WTC11 (cell line): ENCODE data around the gene PLCH2. TPM values are rescaled to one million over a fixed set of nuclear protein-coding genes. Genes with fewer than 3 reads are reported as not detected.

Source experiments
- ATAC-seq: fragments of 200-7000 bp; cut with Tn5 transposase; 2 replicates; pipeline ENCODE4 v1.10.0; 2021; ENCODE audit warnings: mild to moderate bottlenecking, moderate library complexity
- CTCF ChIA-PET: fragments of 300-600 bp; sonication (Branson Sonifier 250); formaldehyde crosslinking; loops from one replicate; lab custom pipeline; 2021; ENCODE audit warnings: antibody characterized with exemption; lab: Charles Lee
- POLR2A ChIA-PET: fragments of 350-600 bp; sonication (Branson Sonifier 250); formaldehyde crosslinking; loops from one replicate; lab custom pipeline; 2021; ENCODE audit warnings: antibody characterized with exemption; lab: Charles Lee
- DNase-seq: peaks from one replicate; pipeline ENCODE4 v3.0.0; 2021; ENCODE audit warnings: low spot score
- H3K27ac Mint-ChIP-seq: 2 replicates; pipeline ENCODE4 v1.8.0; 2021; ENCODE audit warnings: mixed read lengths
- H3K27me3 Mint-ChIP-seq: 2 replicates; pipeline ENCODE4 v1.8.0; 2021; ENCODE audit warnings: low read depth, mild to moderate bottlenecking, moderate library complexity, mixed read lengths
- H3K36me3 Mint-ChIP-seq: 2 replicates; pipeline ENCODE4 v1.8.0; 2021; ENCODE audit warnings: mixed read lengths
- H3K4me1 Mint-ChIP-seq: 2 replicates; pipeline ENCODE4 v1.8.0; 2022; ENCODE audit warnings: mixed read lengths
- H3K4me3 Mint-ChIP-seq: 2 replicates; pipeline ENCODE4 v1.8.0; 2021; ENCODE audit warnings: mild to moderate bottlenecking, moderate library complexity, mixed read lengths
- H3K9me3 Mint-ChIP-seq: 2 replicates; pipeline ENCODE4 v1.8.0; 2021; ENCODE audit warnings: mixed read lengths
- ARID4B ChIP-seq: sonication (generic); formaldehyde crosslinking; IDR thresholded peaks from 2 replicates; pipeline ENCODE4 v1.8.0; 2023; ENCODE audit warnings: missing genetic modification reagents, mild to moderate bottlenecking, borderline replicate concordance
- ATF6 ChIP-seq: sonication (generic); formaldehyde crosslinking; IDR thresholded peaks from 2 replicates; pipeline ENCODE4 v1.8.1; 2023; ENCODE audit warnings: mild to moderate bottlenecking, missing genetic modification reagents
- CBFB ChIP-seq: sonication (generic); formaldehyde crosslinking; IDR thresholded peaks from 2 replicates; pipeline ENCODE4 v1.8.1; 2022; ENCODE audit warnings: mild to moderate bottlenecking, low read depth, missing genetic modification reagents
- CTCF ChIP-seq: fragments of 200-600 bp; IDR thresholded peaks from 2 replicates; pipeline ENCODE4 v1.8.0; 2022; ENCODE audit warnings: antibody characterized with exemption
- GRHL2 ChIP-seq: fragments of 250-450 bp; sonication (Bioruptor Pico); IDR thresholded peaks from 2 replicates; pipeline ENCODE4 v1.8.0; 2022; ENCODE audit warnings: mild to moderate bottlenecking, moderate library complexity; ENCODE audit not compliant: insufficient replicate concordance, severe bottlenecking
- GTF2I ChIP-seq: fragments of 250-450 bp; sonication (Bioruptor Pico); conservative IDR thresholded peaks from 2 replicates; pipeline ENCODE4 v1.4.0; 2021; ENCODE audit warnings: mild to moderate bottlenecking
- MLX ChIP-seq: sonication (generic); formaldehyde crosslinking; IDR thresholded peaks from 2 replicates; pipeline ENCODE4 v1.8.1; 2023; ENCODE audit warnings: mild to moderate bottlenecking, missing genetic modification reagents, moderate library complexity
- NFYB ChIP-seq: sonication (generic); formaldehyde crosslinking; conservative IDR thresholded peaks from 2 replicates; pipeline ENCODE4 v1.8.0; 2022; ENCODE audit warnings: low read depth, missing genetic modification reagents
- NR2C2 ChIP-seq: sonication (generic); formaldehyde crosslinking; IDR thresholded peaks from 2 replicates; pipeline ENCODE4 v1.8.0; 2022; ENCODE audit warnings: mild to moderate bottlenecking, missing genetic modification reagents
- NR3C1 ChIP-seq: sonication (generic); formaldehyde crosslinking; conservative IDR thresholded peaks from 2 replicates; pipeline ENCODE4 v1.8.1; 2023; ENCODE audit warnings: low read depth, mild to moderate bottlenecking, missing genetic modification reagents
- PRDM15 ChIP-seq: sonication (generic); formaldehyde crosslinking; IDR thresholded peaks from 2 replicates; pipeline ENCODE4 v1.8.0; 2022; ENCODE audit warnings: missing genetic modification reagents
- PRRX2 ChIP-seq: fragments of 250-450 bp; sonication (Bioruptor Pico); IDR thresholded peaks from 2 replicates; pipeline ENCODE4 v1.8.0; 2021; ENCODE audit warnings: mild to moderate bottlenecking
- SOX15 ChIP-seq: fragments of 250-450 bp; sonication (Bioruptor Pico); IDR thresholded peaks from 2 replicates; pipeline ENCODE4 v1.9.0; 2021; ENCODE audit warnings: mild to moderate bottlenecking
- TEAD4 ChIP-seq: sonication (generic); formaldehyde crosslinking; IDR thresholded peaks from 2 replicates; pipeline ENCODE4 v1.8.0; 2022; ENCODE audit warnings: mild to moderate bottlenecking, missing genetic modification reagents
- ZNF121 ChIP-seq: sonication (generic); formaldehyde crosslinking; IDR thresholded peaks from 2 replicates; pipeline ENCODE4 v1.8.0; 2023; ENCODE audit warnings: missing genetic modification reagents
- ZNF232 ChIP-seq: sonication (generic); formaldehyde crosslinking; IDR thresholded peaks from 2 replicates; pipeline ENCODE4 v1.8.0; 2022; ENCODE audit warnings: mild to moderate bottlenecking, missing genetic modification reagents
- ZNF281 ChIP-seq: sonication (generic); formaldehyde crosslinking; IDR thresholded peaks from 2 replicates; pipeline ENCODE4 v1.8.0; 2023; ENCODE audit warnings: mild to moderate bottlenecking, missing genetic modification reagents
- ZNF425 ChIP-seq: fragments of 250-450 bp; sonication (Bioruptor Pico); conservative IDR thresholded peaks from 2 replicates; pipeline ENCODE4 v1.9.0; 2021; ENCODE audit warnings: mild to moderate bottlenecking
- total RNA-seq: library from RNA; stranded (reverse); gene quantifications from 3 replicates; pipeline ENCODE4 v1.2.3, GENCODE V29; 2021

The PLCH2 gene
- total RNA-seq, 1 experiment from 2014 or later = 0.17 TPM

- TF ChIP-seq ARID4B (CRISPR knock-in tag) (0 out of 2 replicates have a peak, but pooled peaks have one; percentile 35), MLX (CRISPR knock-in tag) (no peak), NR2C2 (CRISPR knock-in tag) (no peak), PRDM15 (CRISPR knock-in tag) (0 out of 2 replicates have a peak, but pooled peaks have one; percentile 30), GRHL2 (no peak), TEAD4 (CRISPR knock-in tag) (no peak), CTCF (no peak), GTF2I (CRISPR knock-in tag) (no peak)
Observed at GRCh38 chr1:2468041-2468472, 8.0 kb upstream of the PLCH2 start (continued).

- no peak overlapping the region for H3K27ac Mint-ChIP-seq
- ATAC-seq (no peak), DNase-seq (no peak)
- no peak overlapping the region for H3K4me3 Mint-ChIP-seq
- H3K27me3 Mint-ChIP-seq = no peaks in the 10 kb centered on the region
- no peaks in the 10 kb centered on the region for H3K9me3 Mint-ChIP-seq
- no peaks in the 10 kb centered on the region for H3K4me1 Mint-ChIP-seq
- H3K36me3 Mint-ChIP-seq = no peaks in the 10 kb centered on the region
- ChIA-PET POLR2A (no interaction called here), CTCF (interaction anchor here (1.0 to 2.3 kb wide), 4 partner anchors 9 to 93 kb away, joined by 3 to 7 read pairs (median 4); no protein-coding TSS in a partner anchor)
- TF ChIP-seq ZNF121 (CRISPR knock-in tag) = no peak
- no peak for TF ChIP-seq ATF6 (CRISPR knock-in tag)
- no peak for TF ChIP-seq ZNF281 (CRISPR knock-in tag)
- no peak for TF ChIP-seq NR3C1 (CRISPR knock-in tag)
- TF ChIP-seq SOX15 (CRISPR knock-in tag) = no peak
- TF ChIP-seq NFYB (CRISPR knock-in tag) = no peak
- no peak for TF ChIP-seq PRRX2 (CRISPR knock-in tag)
- no peak for TF ChIP-seq ZNF425
- TF ChIP-seq ZNF232 = no peak
- no peak for TF ChIP-seq CBFB (CRISPR knock-in tag)
Observed at GRCh38 chr1:2468540-2468939, 7.5 kb upstream of the PLCH2 start.
